ENCODE results near the gene UNC119B. TPM values are rescaled to one million over a fixed set of nuclear protein-coding genes. Genes with fewer than 3 reads are reported as not detected.

Gene UNC119B
- total RNA-seq, 1 donor, result 23.2 TPM

- Histone ChIP-seq H3K79me2 (ENCODE audit: insufficient read depth, low read length) (no peaks in the 10 kb centered on the region), H3K4me2 (ENCODE audit: insufficient read depth, low read length) (no peak overlapping the region), H3K36me3 (ENCODE audit: insufficient read depth, low read length) (no peaks in the 10 kb centered on the region), H2AFZ (ENCODE audit: low read length) (no peak overlapping the region), H3K4me1 (ENCODE audit: insufficient read depth, low read length) (no peaks in the 10 kb centered on the region), H4K20me1 (ENCODE audit: insufficient read depth, low read length) (no peaks in the 10 kb centered on the region), H3K27ac (ENCODE audit: low read depth, low read length) (no peak overlapping the region), H3K4me3 (ENCODE audit: insufficient read depth, low read length) (no peak overlapping the region), H3K27me3 (ENCODE audit: insufficient read depth, low read length) (no peaks in the 10 kb centered on the region), H3K9me3 (ENCODE audit: low read depth, low read length) (no peaks in the 10 kb centered on the region)
- no peak for TF ChIP-seq CTCF (IDR thresholded peaks at IDR 0.05; ENCODE audit: extremely low read depth, low read depth, low read length)
- DNase-seq (ENCODE audit: insufficient read length, low spot score, missing footprints), result no peak
These were observed 34.8 kb downstream of the UNC119B start for GRCh38 chr12:120744922-120745493.

GRCh38 chr12:120748242-120748641, 38.0 kb downstream of the UNC119B start:
- no peak for TF ChIP-seq CTCF (IDR thresholded peaks at IDR 0.05; ENCODE audit: extremely low read depth, low read depth, low read length)

GRCh38 chr12:120749256-120749655, 39.0 kb downstream of the UNC119B start:
- Histone ChIP-seq H3K79me2 (ENCODE audit: insufficient read depth, low read length) (no peaks in the 10 kb centered on the region), H3K9me3 (ENCODE audit: low read depth, low read length) (no peaks in the 10 kb centered on the region), H2AFZ (ENCODE audit: low read length) (no peak overlapping the region), H3K4me1 (ENCODE audit: insufficient read depth, low read length) (no peaks in the 10 kb centered on the region), H3K36me3 (ENCODE audit: insufficient read depth, low read length) (no peaks in the 10 kb centered on the region), H3K27me3 (ENCODE audit: insufficient read depth, low read length) (no peaks in the 10 kb centered on the region), H3K4me2 (ENCODE audit: insufficient read depth, low read length) (no peak overlapping the region), H3K27ac (ENCODE audit: low read depth, low read length) (no peak overlapping the region), H3K4me3 (ENCODE audit: insufficient read depth, low read length) (no peak overlapping the region), H4K20me1 (ENCODE audit: insufficient read depth, low read length) (no peaks in the 10 kb centered on the region)
- no peak for TF ChIP-seq CTCF (IDR thresholded peaks at IDR 0.05; ENCODE audit: extremely low read depth, low read depth, low read length)
- peak; percentile 34 for DNase-seq (ENCODE audit: insufficient read length, low spot score, missing footprints)

More at GRCh38 chr12:120748242-120748641, 38.0 kb downstream of the UNC119B start:
- Histone ChIP-seq H3K36me3 (ENCODE audit: insufficient read depth, low read length) (no peaks in the 10 kb centered on the region), H2AFZ (ENCODE audit: low read length) (no peak overlapping the region), H4K20me1 (ENCODE audit: insufficient read depth, low read length) (no peaks in the 10 kb centered on the region), H3K27ac (ENCODE audit: low read depth, low read length) (no peak overlapping the region), H3K9me3 (ENCODE audit: low read depth, low read length) (no peaks in the 10 kb centered on the region), H3K4me3 (ENCODE audit: insufficient read depth, low read length) (no peak overlapping the region), H3K79me2 (ENCODE audit: insufficient read depth, low read length) (no peaks in the 10 kb centered on the region), H3K4me2 (ENCODE audit: insufficient read depth, low read length) (no peak overlapping the region), H3K27me3 (ENCODE audit: insufficient read depth, low read length) (no peaks in the 10 kb centered on the region), H3K4me1 (ENCODE audit: insufficient read depth, low read length) (no peaks in the 10 kb centered on the region)
- no peak for DNase-seq (ENCODE audit: insufficient read length, low spot score, missing footprints)

GRCh38 chr12:120750806-120751205, 40.5 kb downstream of the UNC119B start:
- Histone ChIP-seq H3K4me3 (ENCODE audit: insufficient read depth, low read length) (no peak overlapping the region), H3K36me3 (ENCODE audit: insufficient read depth, low read length) (no peaks in the 10 kb centered on the region), H2AFZ (ENCODE audit: low read length) (no peak overlapping the region), H3K4me2 (ENCODE audit: insufficient read depth, low read length) (no peak overlapping the region), H3K79me2 (ENCODE audit: insufficient read depth, low read length) (no peaks in the 10 kb centered on the region), H3K4me1 (ENCODE audit: insufficient read depth, low read length) (no peaks in the 10 kb centered on the region), H4K20me1 (ENCODE audit: insufficient read depth, low read length) (no peaks in the 10 kb centered on the region), H3K27ac (ENCODE audit: low read depth, low read length) (no peak overlapping the region), H3K9me3 (ENCODE audit: low read depth, low read length) (no peaks in the 10 kb centered on the region), H3K27me3 (ENCODE audit: insufficient read depth, low read length) (no peaks in the 10 kb centered on the region)
- no peak for TF ChIP-seq CTCF (IDR thresholded peaks at IDR 0.05; ENCODE audit: extremely low read depth, low read depth, low read length)
- DNase-seq (ENCODE audit: insufficient read length, low spot score, missing footprints), result peak; percentile 26

Measured in osteoblast (primary cell).